H9 (cell line): Measurements from ENCODE around the gene DPP6. TPM values are rescaled to one million over a fixed set of nuclear protein-coding genes. Genes with fewer than 3 reads are reported as not detected.

Source experiments
- DNase-seq: peaks from one replicate; pipeline ENCODE4 v3.0.0-alpha.2; 2017
- H2AFZ ChIP-seq: one replicate; pipeline ENCODE4 v1.6.1; 2013; ENCODE audit warnings: mild to moderate bottlenecking, low read length, control low read depth, moderate library complexity
- H2AK5ac ChIP-seq: 2 replicates; pipeline ENCODE4 v1.6.1; 2013; ENCODE audit warnings: low read length, control low read depth, mixed read lengths; ENCODE audit not compliant: insufficient read length
- H2BK120ac ChIP-seq: one replicate; pipeline ENCODE4 v1.6.1; 2013; ENCODE audit warnings: low read depth, mild to moderate bottlenecking, low read length, control low read depth, inconsistent platforms; ENCODE audit not compliant: poor library complexity, severe bottlenecking
- H2BK12ac ChIP-seq: 2 replicates; pipeline ENCODE4 v1.6.1; 2013; ENCODE audit warnings: low read length, control low read depth, mixed read lengths, low read depth; ENCODE audit not compliant: insufficient read length
- H2BK15ac ChIP-seq: 2 replicates; pipeline ENCODE4 v1.6.1; 2013; ENCODE audit warnings: low read depth, low read length, control low read depth
- H2BK20ac ChIP-seq: one replicate; pipeline ENCODE4 v1.6.1; 2013; ENCODE audit warnings: low read depth, mild to moderate bottlenecking, low read length, control low read depth, inconsistent platforms; ENCODE audit not compliant: poor library complexity, severe bottlenecking
- H2BK5ac ChIP-seq: 2 replicates; pipeline ENCODE4 v1.6.1; 2013; ENCODE audit warnings: low read length, control low read depth, mixed read lengths; ENCODE audit not compliant: insufficient read length
- H3K14ac ChIP-seq: 2 replicates; pipeline ENCODE4 v1.6.1; 2013; ENCODE audit warnings: low read length, control low read depth; ENCODE audit not compliant: insufficient read depth
- H3K18ac ChIP-seq: 2 replicates; pipeline ENCODE4 v1.6.1; 2013; ENCODE audit warnings: low read depth, mild to moderate bottlenecking, mixed read lengths, low read length, control low read depth; ENCODE audit not compliant: insufficient read length
- H3K23ac ChIP-seq: 2 replicates; pipeline ENCODE4 v1.6.1; 2013; ENCODE audit warnings: low read length, control low read depth, mixed read lengths, low read depth; ENCODE audit not compliant: insufficient read length
- H3K23me2 ChIP-seq: 2 replicates; pipeline ENCODE4 v1.6.1; 2013; ENCODE audit warnings: low read depth, mild to moderate bottlenecking, mixed read lengths, low read length, control low read depth; ENCODE audit not compliant: insufficient read length, poor library complexity, severe bottlenecking
- H3K27ac ChIP-seq: 2 replicates; pipeline ENCODE4 v1.5.1; 2013; ENCODE audit warnings: low read length, control low read depth, mixed read lengths, low read depth; ENCODE audit not compliant: insufficient read length
- H3K27me3 ChIP-seq: 2 replicates; pipeline ENCODE4 v1.6.1; 2013; ENCODE audit warnings: low read length, control low read depth, inconsistent platforms; ENCODE audit not compliant: insufficient read depth
- H3K4ac ChIP-seq: 2 replicates; pipeline ENCODE4 v1.6.1; 2013; ENCODE audit warnings: low read depth, mild to moderate bottlenecking, control low read depth, inconsistent platforms, low read length, moderate library complexity
- H3K4me1 ChIP-seq: 2 replicates; pipeline ENCODE4 v1.6.1; 2013; ENCODE audit warnings: low read length, control low read depth, inconsistent platforms; ENCODE audit not compliant: insufficient read depth
- H3K4me2 ChIP-seq: 2 replicates; pipeline ENCODE4 v1.6.1; 2013; ENCODE audit warnings: low read length, control low read depth, mixed read lengths; ENCODE audit not compliant: insufficient read length, insufficient read depth
- H3K56ac ChIP-seq: 2 replicates; pipeline ENCODE4 v1.6.1; 2013; ENCODE audit warnings: low read depth, mild to moderate bottlenecking, mixed read lengths, low read length, control low read depth; ENCODE audit not compliant: insufficient read length
- H3K79me1 ChIP-seq: 2 replicates; pipeline ENCODE4 v1.6.1; 2013; ENCODE audit warnings: low read depth, mild to moderate bottlenecking, moderate library complexity, low read length, control low read depth, inconsistent platforms; ENCODE audit not compliant: insufficient read depth, poor library complexity, severe bottlenecking
- H3K79me2 ChIP-seq: 2 replicates; pipeline ENCODE4 v1.6.1; 2013; ENCODE audit warnings: low read length, control low read depth, inconsistent platforms; ENCODE audit not compliant: insufficient read depth
- H3K9ac ChIP-seq: 2 replicates; pipeline ENCODE4 v1.6.1; 2013; ENCODE audit warnings: low read length, control low read depth, mixed read lengths; ENCODE audit not compliant: insufficient read length; ENCODE audit errors: extremely low read depth
- H3K9me3 ChIP-seq: one replicate; pipeline ENCODE4 v1.6.1; 2013; ENCODE audit warnings: low read depth, low read length, inconsistent platforms; ENCODE audit not compliant: control insufficient read depth
- H3T11ph ChIP-seq: one replicate; pipeline ENCODE4 v1.6.1; 2013; ENCODE audit warnings: mild to moderate bottlenecking, low read length, control low read depth, inconsistent platforms
- H4K20me1 ChIP-seq: one replicate; pipeline ENCODE4 v1.6.1; 2013; ENCODE audit not compliant: control insufficient read depth, insufficient read length, insufficient read depth
- H4K5ac ChIP-seq: 2 replicates; pipeline ENCODE4 v1.6.1; 2013; ENCODE audit warnings: low read depth, mild to moderate bottlenecking, mixed read lengths, low read length, control low read depth; ENCODE audit not compliant: insufficient read length
- H4K8ac ChIP-seq: replicated peaks from 2 replicates; pipeline ENCODE4 v1.6.1; 2013; ENCODE audit warnings: low read length, control low read depth, mixed read lengths, low read depth; ENCODE audit not compliant: insufficient read length
- H4K91ac ChIP-seq: 2 replicates; pipeline ENCODE4 v1.6.1; 2013; ENCODE audit warnings: low read depth, mild to moderate bottlenecking, moderate library complexity, mixed read lengths, low read length, control low read depth; ENCODE audit not compliant: insufficient read length
- H3K27ac Mint-ChIP-seq, 3 experiments: 2 replicates in 2 of 3; 3 replicates in 1 of 3; pipeline ENCODE4 v1.8.0; 2020 to 2021; ENCODE audit warnings: mixed read lengths in 3 of 3, mild to moderate bottlenecking in 1 of 3, moderate library complexity in 1 of 3
- H3K27me3 Mint-ChIP-seq: 2 replicates; pipeline ENCODE4 v1.8.0; 2021; ENCODE audit warnings: low read depth, mild to moderate bottlenecking, moderate library complexity, mixed read lengths
- H3K36me3 Mint-ChIP-seq, 3 experiments: 2 replicates in 2 of 3; 3 replicates in 1 of 3; pipeline ENCODE4 v1.8.0; 2020 to 2021; ENCODE audit warnings: low read depth in 3 of 3, mixed read lengths in 3 of 3; ENCODE audit not compliant: insufficient read depth in 1 of 3
- H3K4me1 Mint-ChIP-seq, 2 experiments: 2 replicates each; pipeline ENCODE4 v1.8.0; 2020; ENCODE audit warnings: mixed read lengths in 2 of 2
- H3K4me3 Mint-ChIP-seq, 2 experiments: 2 replicates in 1 of 2; 3 replicates in 1 of 2; pipeline ENCODE4 v1.8.0; 2020 to 2021; ENCODE audit warnings: mild to moderate bottlenecking in 2 of 2, mixed read lengths in 2 of 2, moderate library complexity in 1 of 2
- H3K9me3 Mint-ChIP-seq, 2 experiments: 2 replicates in 1 of 2; 3 replicates in 1 of 2; pipeline ENCODE4 v1.8.0; 2020; ENCODE audit warnings: mild to moderate bottlenecking in 2 of 2, mixed read lengths in 2 of 2, moderate library complexity in 1 of 2
- WGBS: extraction: QIAGEN DNeasy Blood & Tissue Kit; methylation state at CpG from one replicate; pipeline ENCODE4 v1.1.7; 2013; ENCODE audit warnings: missing lambda C conversion rate, low lambda C conversion rate, mixed read lengths; ENCODE audit not compliant: insufficient read length; ENCODE audit errors: extremely low coverage; 5-methylcytosine and 5-hydroxymethylcytosine counted together
- total RNA-seq: library from RNA; stranded (reverse); gene quantifications from 2 replicates; pipeline ENCODE4 v1.2.1, GENCODE V29; 2021
- TF ChIP-seq, protein P1 (sequence below): fragments of 200-600 bp; sonication (generic); conservative IDR thresholded peaks from 3 replicates; pipeline ENCODE4 v1.8.0; 2021; ENCODE audit warnings: antibody characterized with exemption, mild to moderate bottlenecking

DPP6 gene
- total RNA-seq, 1 experiment from 2014 or later: 4.5 TPM

DNA sequence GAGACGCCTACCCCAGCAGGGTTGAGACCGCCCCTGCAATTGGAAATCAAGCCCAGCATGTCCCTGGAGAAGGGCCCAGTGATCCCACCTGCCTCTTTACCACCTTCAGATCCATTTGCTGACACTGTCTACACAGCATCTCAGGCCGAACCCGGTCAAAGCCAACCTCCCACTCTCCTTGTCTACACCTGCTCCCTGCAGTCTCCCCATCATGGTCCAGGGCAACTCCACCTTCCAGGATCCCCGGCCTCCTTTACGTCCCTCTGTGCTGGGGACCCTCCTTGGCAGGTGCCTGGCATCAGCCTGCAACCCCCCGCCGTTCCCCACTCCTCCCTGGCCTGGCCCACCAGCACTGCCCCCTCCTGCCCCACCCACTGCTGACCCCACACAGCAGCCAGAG, 723.5 kb downstream of the DPP6 start:
- Histone ChIP-seq H2BK15ac (no peak overlapping the region), H3K56ac (no peak overlapping the region), H3K23me2 (no peaks in the 10 kb centered on the region), H4K5ac (no peak overlapping the region), H3K23ac (no peak overlapping the region), H2BK120ac (no peak overlapping the region), H2BK5ac (no peak overlapping the region), H3T11ph (no peak overlapping the region), H3K4ac (no peak overlapping the region), H3K9me3 (no peaks in the 10 kb centered on the region), H4K91ac (no peak overlapping the region), H2BK12ac (no peak overlapping the region), H2AK5ac (no peak overlapping the region), H3K4me1 (no peaks in the 10 kb centered on the region), H3K18ac (no peak overlapping the region), H3K27me3 (no peaks in the 10 kb centered on the region), H2BK20ac (no peak overlapping the region), H4K8ac (no peak overlapping the region), H3K79me2 (no peaks in the 10 kb centered on the region), H2AFZ (no peak overlapping the region), H3K14ac (no peak overlapping the region; the same call in 1 of the 2 replicates), H3K79me1 (no peaks in the 10 kb centered on the region), H3K4me2 (no peak overlapping the region), H3K9ac (no peak overlapping the region), H3K27ac (no peak overlapping the region), H4K20me1 (no peaks in the 10 kb centered on the region)
- DNase-seq: no peak
- H3K27me3 Mint-ChIP-seq: peaks cover 3% of the 10 kb centered on the region; the same call in 1 of the 2 replicates
- H3K36me3 Mint-ChIP-seq: peaks cover 0 to 14% (median 4%) of the 10 kb centered on the region in 3 experiments; a peak in 5 of 7 replicates
- peaks cover 4 to 9% of the 10 kb centered on the region in 2 experiments; a peak in 4 of 5 replicates for H3K9me3 Mint-ChIP-seq
- no peak overlapping the region for H3K27ac Mint-ChIP-seq
- TF ChIP-seq, protein P1, sequence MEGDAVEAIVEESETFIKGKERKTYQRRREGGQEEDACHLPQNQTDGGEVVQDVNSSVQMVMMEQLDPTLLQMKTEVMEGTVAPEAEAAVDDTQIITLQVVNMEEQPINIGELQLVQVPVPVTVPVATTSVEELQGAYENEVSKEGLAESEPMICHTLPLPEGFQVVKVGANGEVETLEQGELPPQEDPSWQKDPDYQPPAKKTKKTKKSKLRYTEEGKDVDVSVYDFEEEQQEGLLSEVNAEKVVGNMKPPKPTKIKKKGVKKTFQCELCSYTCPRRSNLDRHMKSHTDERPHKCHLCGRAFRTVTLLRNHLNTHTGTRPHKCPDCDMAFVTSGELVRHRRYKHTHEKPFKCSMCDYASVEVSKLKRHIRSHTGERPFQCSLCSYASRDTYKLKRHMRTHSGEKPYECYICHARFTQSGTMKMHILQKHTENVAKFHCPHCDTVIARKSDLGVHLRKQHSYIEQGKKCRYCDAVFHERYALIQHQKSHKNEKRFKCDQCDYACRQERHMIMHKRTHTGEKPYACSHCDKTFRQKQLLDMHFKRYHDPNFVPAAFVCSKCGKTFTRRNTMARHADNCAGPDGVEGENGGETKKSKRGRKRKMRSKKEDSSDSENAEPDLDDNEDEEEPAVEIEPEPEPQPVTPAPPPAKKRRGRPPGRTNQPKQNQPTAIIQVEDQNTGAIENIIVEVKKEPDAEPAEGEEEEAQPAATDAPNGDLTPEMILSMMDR: no peak
- peaks cover 8 to 9% of the 10 kb centered on the region in 2 experiments for H3K4me1 Mint-ChIP-seq
- no CpG with 5 or more reads among the region's 8 CpGs for WGBS
- no peak overlapping the region for H3K4me3 Mint-ChIP-seq
